Inflammatory macrophage (primary cell): ENCODE measurements around the gene ARL5C.
A peak's percentile ranks its signal among the peaks of the same experiment; 100 is the strongest.

Source experiments
- DNase-seq, 2 donors: peaks; one replicate each; pipeline ENCODE4 v3.0.0-alpha.2; 2020 to 2022
- total RNA-seq, 18 experiments: gene quantifications; one replicate each; lab custom pipeline; 2026; ENCODE audit warnings: mixed read lengths in 6 of 18, inconsistent platforms in 2 of 18; lab: John Stamatoyannopoulos, UW

Gene ARL5C, protein sequence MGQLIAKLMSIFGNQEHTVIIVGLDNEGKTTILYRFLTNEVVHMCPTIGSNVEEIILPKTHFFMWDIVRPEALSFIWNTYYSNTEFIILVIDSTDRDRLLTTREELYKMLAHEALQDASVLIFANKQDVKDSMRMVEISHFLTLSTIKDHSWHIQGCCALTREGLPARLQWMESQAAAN
- total RNA-seq: 0 to 0.16 (median 0) reads per million in 18 experiments

DNA sequence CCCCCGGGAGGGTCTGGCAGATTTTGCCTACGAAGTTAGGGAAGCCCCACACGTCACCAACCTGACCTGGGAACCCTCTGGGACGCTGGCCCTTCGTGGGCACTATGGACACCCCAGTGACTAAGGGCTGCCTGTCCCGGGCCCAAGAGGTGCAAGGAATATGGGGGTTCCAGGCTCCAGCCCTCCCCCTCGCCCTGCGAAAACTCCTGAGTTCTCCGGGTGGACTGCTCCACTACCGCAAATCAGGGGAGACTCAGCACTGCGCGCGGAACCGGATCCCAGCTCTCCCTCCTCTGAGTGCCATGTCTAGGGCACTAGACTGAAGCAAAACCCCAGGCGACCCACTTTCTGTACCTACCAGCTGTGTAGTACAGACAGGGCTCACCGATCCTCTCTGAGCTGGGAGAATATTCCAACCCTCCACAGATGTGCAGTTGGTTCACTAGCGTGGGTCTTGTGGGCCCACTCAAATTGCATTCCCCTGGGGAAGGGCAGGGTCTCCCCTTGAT lies at the start of gene ARL5C:
TSS of gene ARL5C (minus strand) at position 321 of the 509 bp plus-strand sequence. CDS start 401 bp downstream, outside the sequence.
- DNase-seq: no peak

GRCh38 chr17:39213852-39214251 lies 47.9 kb upstream of the ARL5C start:
- DNase-seq: no peak

- DNase-seq: no peak
Observed at GRCh38 chr17:39212841-39213480, 47.0 kb upstream of the ARL5C start.

GRCh38 chr17:39212195-39212810 lies 46.3 kb upstream of the ARL5C start:
- DNase-seq: peak in 1 of 2 donors; percentile 41

DNA sequence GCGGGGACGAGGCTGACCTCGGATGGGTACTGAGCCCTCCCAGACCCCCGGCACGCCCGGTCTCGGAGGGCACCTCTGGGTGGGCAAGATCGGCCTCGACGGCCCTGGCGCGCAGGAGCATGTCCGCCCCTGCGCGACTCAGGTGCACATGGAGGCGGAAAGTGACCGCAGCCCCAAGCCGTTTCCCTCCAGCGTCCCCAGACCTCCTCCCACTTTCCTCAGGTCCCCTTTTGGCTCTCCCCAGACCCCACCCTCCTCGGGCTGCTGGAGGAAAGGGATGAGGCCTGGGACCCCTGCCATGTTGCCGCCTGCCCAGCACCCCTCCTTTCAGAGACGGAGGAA lies 44.1 kb upstream of the ARL5C start:
- no peak for DNase-seq

DNA sequence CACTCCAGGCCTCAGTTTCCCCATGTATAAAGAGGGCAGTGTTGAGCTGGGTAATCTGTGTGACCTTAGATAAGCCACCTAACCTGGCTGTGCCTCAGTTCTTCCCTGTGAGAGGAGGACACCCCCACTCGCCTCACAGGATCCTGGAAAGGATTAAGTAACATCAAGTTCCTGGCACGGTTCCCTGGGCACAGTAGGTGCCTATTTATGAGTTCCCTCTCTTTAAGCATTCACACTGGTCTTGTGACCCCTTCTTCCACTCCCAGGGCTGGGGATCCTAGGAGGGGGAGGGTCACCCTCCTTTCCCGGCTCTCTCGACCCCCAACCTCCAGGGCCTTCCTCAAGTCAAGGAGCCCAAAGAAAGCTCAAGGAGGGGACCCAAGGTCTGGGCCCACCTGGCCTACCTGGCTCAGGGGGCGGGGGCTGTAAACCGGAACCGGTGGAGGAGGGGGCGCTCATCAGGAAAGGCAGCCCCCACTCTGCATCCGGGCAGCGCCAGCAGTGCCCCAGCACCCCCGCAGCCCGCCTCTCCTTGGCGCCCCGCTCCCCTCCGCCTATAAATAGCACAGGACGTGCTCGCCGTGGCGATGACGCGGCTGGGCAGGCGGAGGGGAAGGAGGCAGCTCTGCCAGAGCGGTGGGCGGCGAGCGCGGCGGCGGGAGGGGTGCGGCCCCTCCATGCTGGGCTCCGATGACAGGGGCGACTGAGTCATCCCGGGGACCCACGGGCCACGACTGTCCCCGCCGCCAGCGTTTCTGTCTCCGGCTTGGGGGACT lies 43.5 kb upstream of the ARL5C start:
- peak; percentile 47 to 81 for DNase-seq

GRCh38 chr17:39208893-39209292 lies 42.9 kb upstream of the ARL5C start:
- DNase-seq: peak; percentile 33 to 63

DNA sequence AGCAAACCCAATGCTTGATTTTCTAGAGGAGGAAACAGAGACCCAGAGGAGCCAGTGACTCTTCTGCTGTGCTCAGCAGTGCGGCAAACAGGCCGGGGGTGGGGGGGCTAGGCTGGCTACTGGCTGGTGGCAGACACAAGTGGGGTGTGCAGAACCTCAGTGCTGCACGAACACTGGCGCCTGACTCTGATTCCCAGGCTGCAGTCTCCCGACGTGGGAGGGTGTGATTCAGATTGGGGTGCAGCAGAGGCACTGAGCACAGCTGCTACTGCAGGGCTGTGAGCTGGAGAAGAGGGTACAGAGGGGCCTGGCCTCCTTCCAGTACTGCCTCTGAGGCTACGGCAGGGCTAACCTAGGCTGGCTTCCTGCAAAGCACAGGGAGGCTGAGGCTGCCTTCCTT lies 42.2 kb upstream of the ARL5C start:
- DNase-seq: peak; percentile 33 to 83

- no peak for DNase-seq
Observed at GRCh38 chr17:39205112-39205526, 39.2 kb upstream of the ARL5C start.

DNA sequence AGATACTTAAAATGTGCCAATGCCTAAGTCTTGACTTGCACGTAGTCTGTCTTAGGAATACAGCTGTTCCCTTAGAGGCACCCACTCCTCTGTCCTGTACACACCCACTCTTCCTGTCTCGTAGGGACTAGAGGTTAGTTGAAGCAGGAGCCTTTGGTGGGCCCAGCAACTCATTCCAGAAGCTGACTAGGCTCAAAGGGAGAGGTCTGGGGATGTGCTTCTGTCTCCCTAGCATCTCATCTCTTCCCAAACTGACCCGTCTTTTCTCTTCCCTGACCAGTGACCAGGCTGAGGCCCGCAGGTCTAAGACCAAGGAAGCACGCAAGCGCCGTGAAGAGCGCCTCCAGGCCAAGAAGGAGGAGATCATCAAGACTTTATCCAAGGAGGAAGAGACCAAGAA lies 38.3 kb upstream of the ARL5C start:
- DNase-seq: no peak

GRCh38 chr17:39200957-39201510 lies 35.1 kb upstream of the ARL5C start:
- no peak for DNase-seq

GRCh38 chr17:39200070-39200879 lies 34.3 kb upstream of the ARL5C start, which contains the start of gene RPL19:
TSS of gene RPL19 (plus strand) at chr17:39200283. CDS start at chr17:39200345, 62 bp downstream.
- peak; percentile 28 to 80 for DNase-seq

GRCh38 chr17:39199820-39200069 lies 33.8 kb upstream of the ARL5C start:
- DNase-seq: peak; percentile 96 to 97

GRCh38 chr17:39198186-39198566 lies 32.2 kb upstream of the ARL5C start:
- peak; percentile 67 to 70 for DNase-seq

- DNase-seq: no peak
Observed at GRCh38 chr17:39197380-39198185, 31.6 kb upstream of the ARL5C start, which contains the start of gene CACNB1. TSS of gene CACNB1 (minus strand) at chr17:39197669. CDS start at chr17:39197495, 174 bp downstream.

DNA sequence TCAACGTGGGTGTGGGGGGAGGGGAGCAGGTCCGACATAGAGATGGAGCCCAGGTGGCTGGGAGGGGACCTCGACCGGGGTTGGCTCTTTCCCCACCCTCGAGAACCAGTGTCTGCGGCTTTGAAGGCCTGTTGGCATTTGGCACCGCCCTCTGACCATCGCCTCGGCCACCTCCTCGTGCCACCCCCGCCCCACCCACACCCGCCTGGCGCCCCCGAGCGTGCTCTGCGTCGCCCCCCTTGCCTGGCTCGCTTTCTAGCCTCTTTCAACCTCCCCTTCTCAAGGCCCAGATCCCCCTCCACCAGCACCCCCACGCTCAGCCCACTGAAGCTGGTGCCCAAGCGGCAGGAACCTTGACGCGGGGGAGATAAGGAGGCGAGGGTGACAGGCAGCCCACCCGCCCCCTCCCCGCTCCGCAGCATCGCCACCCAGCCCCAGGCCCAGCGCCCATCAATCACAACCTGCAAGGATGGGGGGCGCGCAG lies 30.9 kb upstream of the ARL5C start:
- DNase-seq: no peak

GRCh38 chr17:39196241-39196807 lies 30.4 kb upstream of the ARL5C start:
- no peak for DNase-seq

DNA sequence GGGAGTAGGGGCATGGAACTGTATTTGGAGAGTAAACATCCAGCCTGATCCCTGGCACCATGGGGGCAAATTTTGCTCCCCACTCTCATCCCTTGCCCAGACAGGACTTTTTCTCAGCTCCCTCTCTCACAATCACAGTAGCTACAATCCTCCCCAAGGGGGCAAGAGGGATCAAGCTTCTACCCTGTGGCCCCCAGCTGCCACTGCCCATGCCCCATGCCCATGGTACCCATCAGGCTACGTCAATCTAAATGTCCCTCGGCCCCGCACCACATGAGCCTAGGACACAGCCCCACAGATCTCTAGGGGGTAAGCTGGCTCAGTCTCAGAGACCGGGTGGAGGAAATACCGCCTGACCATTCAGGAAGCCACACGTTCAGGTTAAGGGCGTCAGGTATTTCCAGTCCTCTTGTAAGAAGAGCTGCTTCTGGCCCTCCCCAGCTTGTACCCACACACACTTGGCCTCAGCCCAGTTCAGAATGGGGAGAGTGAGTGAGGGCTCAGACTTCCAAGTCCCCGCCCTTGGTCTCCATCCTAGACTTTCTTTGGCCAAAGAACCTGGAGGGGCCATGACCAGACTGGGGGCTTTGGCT lies 29.7 kb upstream of the ARL5C start:
- DNase-seq: no peak

GRCh38 chr17:39194985-39195524 lies 29.1 kb upstream of the ARL5C start:
- no peak for DNase-seq
